Prostate gland (tissue), 2 donors: ENCODE data around the gene SLC35B4. TPM values are rescaled to one million over a fixed set of nuclear protein-coding genes. Genes with fewer than 3 reads are reported as not detected.

ENCODE experiments used
- DNase-seq: peaks from one replicate; pipeline ENCODE4 v3.0.0-alpha.2; 2019; ENCODE audit warnings: low spot score
- H3K27ac ChIP-seq, 2 donors: fragments of 200-600 bp; sonication (generic); 2 replicates each; pipeline ENCODE4 v1.5.1; 2017 to 2019
- H3K27me3 ChIP-seq: fragments of 200-600 bp; sonication (generic); replicated peaks from 2 replicates; pipeline ENCODE4 v1.5.1; 2019; ENCODE audit not compliant: insufficient read depth
- H3K36me3 ChIP-seq, 2 donors: fragments of 200-600 bp; sonication (generic); 1 replicate in 1 of 2; 2 replicates in 1 of 2; pipeline versions ENCODE4 v1.5.1 to v1.8.1; 2017 to 2019
- H3K4me1 ChIP-seq: fragments of 200-600 bp; sonication (generic); replicated peaks from 2 replicates; pipeline ENCODE4 v1.5.1; 2019
- H3K4me3 ChIP-seq, 2 donors: fragments of 200-600 bp; sonication (generic); 2 replicates each; pipeline ENCODE4 v1.5.1; 2017 to 2019
- H3K9me3 ChIP-seq: fragments of 200-600 bp; sonication (generic); 2 replicates; pipeline ENCODE4 v1.5.1; 2017
- POLR2A ChIP-seq: fragments of 450-650 bp; IDR thresholded peaks from one replicate; pipeline ENCODE4 v1.6.1; 2016; ENCODE audit warnings: antibody characterized with exemption, mild to moderate bottlenecking
- POLR2AphosphoS5 ChIP-seq: sonication (generic); formaldehyde crosslinking; IDR thresholded peaks from one replicate; pipeline ENCODE4 v1.6.1; 2017; ENCODE audit warnings: antibody characterized with exemption
- WGBS: methylation state at CpG from one replicate; pipeline ENCODE4 v1.1.5; 2018; 5-methylcytosine and 5-hydroxymethylcytosine counted together
- intact Hi-C: fragments of 100-400 bp; cut with DNase I; formaldehyde crosslinking; loops from one replicate; pipeline ENCODE4 v1.14.2; 2022
- total RNA-seq, 2 donors: library from RNA; depleted of rRNA; stranded (reverse); fragments of >200 nt; gene quantifications; one replicate each; pipeline ENCODE4 v1.1.0, GENCODE V29; 2016
- TF ChIP-seq, protein P1 (sequence below), 4 experiments: fragments of 200-600 bp in 2 of 4; fragments of 450-650 bp in 2 of 4; sonication (generic) in 2 of 4; IDR thresholded peaks; 1 replicate in 3 of 4; 2 replicates in 1 of 4; pipeline ENCODE4 v1.5.1; 2016 to 2019; ENCODE audit warnings: antibody characterized with exemption in 4 of 4, mild to moderate bottlenecking in 2 of 4, moderate library complexity in 2 of 4

SLC35B4 gene
- total RNA-seq, 2 donors from 2014 or later, result 6.4 to 20.6 TPM

DNA sequence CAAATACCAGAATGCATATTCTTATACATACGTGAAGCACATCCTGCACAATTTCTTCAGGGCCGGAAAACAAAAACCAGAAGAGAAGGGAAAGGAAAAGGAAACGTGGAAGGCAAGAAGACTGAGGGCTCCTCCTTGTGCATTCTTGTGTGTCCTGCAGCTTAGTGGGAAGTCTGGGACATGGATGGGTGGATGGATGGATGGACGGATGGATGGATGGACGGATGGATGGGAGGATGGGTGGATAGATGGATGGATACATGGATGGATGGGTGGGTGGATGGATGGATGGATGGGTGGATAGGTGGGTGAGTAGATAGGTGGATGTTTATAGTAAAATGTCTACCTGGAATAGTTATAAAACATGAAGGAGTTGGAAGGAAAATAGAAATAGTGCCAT, 30.8 kb upstream of the SLC35B4 start:
- no peaks in the 10 kb centered on the region for H3K4me1 ChIP-seq
- TF ChIP-seq, protein P1, sequence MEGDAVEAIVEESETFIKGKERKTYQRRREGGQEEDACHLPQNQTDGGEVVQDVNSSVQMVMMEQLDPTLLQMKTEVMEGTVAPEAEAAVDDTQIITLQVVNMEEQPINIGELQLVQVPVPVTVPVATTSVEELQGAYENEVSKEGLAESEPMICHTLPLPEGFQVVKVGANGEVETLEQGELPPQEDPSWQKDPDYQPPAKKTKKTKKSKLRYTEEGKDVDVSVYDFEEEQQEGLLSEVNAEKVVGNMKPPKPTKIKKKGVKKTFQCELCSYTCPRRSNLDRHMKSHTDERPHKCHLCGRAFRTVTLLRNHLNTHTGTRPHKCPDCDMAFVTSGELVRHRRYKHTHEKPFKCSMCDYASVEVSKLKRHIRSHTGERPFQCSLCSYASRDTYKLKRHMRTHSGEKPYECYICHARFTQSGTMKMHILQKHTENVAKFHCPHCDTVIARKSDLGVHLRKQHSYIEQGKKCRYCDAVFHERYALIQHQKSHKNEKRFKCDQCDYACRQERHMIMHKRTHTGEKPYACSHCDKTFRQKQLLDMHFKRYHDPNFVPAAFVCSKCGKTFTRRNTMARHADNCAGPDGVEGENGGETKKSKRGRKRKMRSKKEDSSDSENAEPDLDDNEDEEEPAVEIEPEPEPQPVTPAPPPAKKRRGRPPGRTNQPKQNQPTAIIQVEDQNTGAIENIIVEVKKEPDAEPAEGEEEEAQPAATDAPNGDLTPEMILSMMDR (IDR thresholded peaks at IDR 0.05), result no peak
- TF ChIP-seq POLR2A (no peak), POLR2AphosphoS5 (no peak)
- no peak for DNase-seq
- H3K36me3 ChIP-seq, result no peaks in the 10 kb centered on the region
- no peak overlapping the region for H3K27ac ChIP-seq
- no peaks in the 10 kb centered on the region for H3K9me3 ChIP-seq
- no peaks in the 10 kb centered on the region for H3K27me3 ChIP-seq
- H3K4me3 ChIP-seq, result no peak overlapping the region
- intact Hi-C loops, result no loop called here
- WGBS, result 86% methylated on average over 5 of the region's 5 CpGs

DNA sequence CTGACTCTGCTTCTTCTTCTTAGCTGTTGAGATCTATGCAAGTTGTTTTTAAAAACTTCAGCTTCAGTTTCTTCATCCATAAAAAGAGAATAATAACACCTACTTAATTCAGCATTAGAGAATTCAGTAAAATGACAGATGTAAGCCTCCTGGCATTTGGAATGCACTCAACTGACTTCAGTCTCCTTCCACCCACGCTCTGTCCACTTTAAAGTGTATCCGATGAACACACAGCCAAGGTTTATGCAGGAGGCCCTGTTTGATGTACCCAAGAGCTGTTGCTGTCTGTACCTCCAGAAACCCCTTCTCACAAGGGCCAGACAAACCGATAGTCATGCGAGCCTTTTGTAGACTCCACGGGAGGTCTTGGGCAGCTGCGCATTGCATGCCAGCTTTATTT, 27.1 kb upstream of the SLC35B4 start:
- intact Hi-C loops, result no loop called here
- Histone ChIP-seq H3K36me3 (no peaks in the 10 kb centered on the region), H3K27me3 (no peaks in the 10 kb centered on the region), H3K4me1 (no peaks in the 10 kb centered on the region), H3K4me3 (no peak overlapping the region), H3K27ac (no peak overlapping the region), H3K9me3 (no peaks in the 10 kb centered on the region)
- no peak for DNase-seq
- WGBS, result 82% methylated on average over 6 of the region's 6 CpGs
- no peak for TF ChIP-seq POLR2A
- no peak for TF ChIP-seq POLR2AphosphoS5
- TF ChIP-seq, protein P1 (IDR thresholded peaks at IDR 0.05), result no peak

DNA sequence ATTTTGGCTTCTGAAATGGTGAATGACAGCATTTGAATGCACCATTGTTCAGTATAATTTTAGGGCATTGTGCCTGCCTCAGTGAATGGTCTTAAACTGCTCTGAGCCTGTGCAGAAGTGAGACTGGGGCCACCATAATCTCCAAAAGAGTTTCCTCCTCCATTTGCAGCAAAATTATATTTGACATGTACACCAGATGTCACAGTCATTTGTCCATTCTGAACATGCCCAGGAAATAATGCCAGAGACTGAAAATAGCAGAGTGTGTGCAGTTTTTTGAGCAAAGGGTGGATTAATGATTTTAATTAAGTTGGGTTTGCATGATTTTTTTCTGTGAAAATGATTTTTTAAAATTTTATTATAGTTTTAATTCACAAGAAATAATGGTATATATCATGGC, 26.4 kb upstream of the SLC35B4 start:
- Histone ChIP-seq H3K27me3 (no peaks in the 10 kb centered on the region), H3K4me1 (no peaks in the 10 kb centered on the region), H3K9me3 (no peaks in the 10 kb centered on the region), H3K27ac (no peak overlapping the region), H3K4me3 (no peak overlapping the region), H3K36me3 (no peaks in the 10 kb centered on the region)
- TF ChIP-seq, protein P1 (IDR thresholded peaks at IDR 0.05), result no peak
- TF ChIP-seq POLR2AphosphoS5 (no peak), POLR2A (no peak)
- intact Hi-C loops, result no loop called here
- DNase-seq, result no peak

DNA sequence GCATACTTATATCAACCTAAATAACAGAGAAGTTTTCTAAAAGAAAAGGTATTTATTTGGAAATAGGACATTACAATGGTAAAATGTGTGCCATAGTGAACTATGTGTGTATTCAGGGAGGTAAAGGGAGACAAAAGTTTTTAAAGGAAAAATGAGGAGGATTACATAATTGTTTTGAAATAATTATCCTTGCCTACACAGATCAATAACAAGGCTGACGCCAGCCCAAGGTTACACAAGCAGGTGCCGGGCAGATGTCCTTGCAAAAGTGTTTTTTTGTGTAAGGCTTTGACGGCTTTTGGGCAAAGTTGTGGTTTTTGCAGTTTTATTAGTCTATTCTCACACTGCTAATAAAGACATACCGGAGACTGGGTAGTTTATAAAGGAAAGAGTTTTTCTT, 22.7 kb upstream of the SLC35B4 start:
- no peaks in the 10 kb centered on the region for H3K4me1 ChIP-seq
- DNase-seq, result no peak
- WGBS, result 44% methylated on average over 4 of the region's 4 CpGs
- H3K9me3 ChIP-seq, result no peaks in the 10 kb centered on the region
- no peak for TF ChIP-seq POLR2A
- no peaks in the 10 kb centered on the region for H3K27me3 ChIP-seq
- H3K36me3 ChIP-seq, result no peaks in the 10 kb centered on the region
- intact Hi-C loops, result no loop called here
- H3K27ac ChIP-seq, result no peak overlapping the region
- H3K4me3 ChIP-seq, result no peak overlapping the region

DNA sequence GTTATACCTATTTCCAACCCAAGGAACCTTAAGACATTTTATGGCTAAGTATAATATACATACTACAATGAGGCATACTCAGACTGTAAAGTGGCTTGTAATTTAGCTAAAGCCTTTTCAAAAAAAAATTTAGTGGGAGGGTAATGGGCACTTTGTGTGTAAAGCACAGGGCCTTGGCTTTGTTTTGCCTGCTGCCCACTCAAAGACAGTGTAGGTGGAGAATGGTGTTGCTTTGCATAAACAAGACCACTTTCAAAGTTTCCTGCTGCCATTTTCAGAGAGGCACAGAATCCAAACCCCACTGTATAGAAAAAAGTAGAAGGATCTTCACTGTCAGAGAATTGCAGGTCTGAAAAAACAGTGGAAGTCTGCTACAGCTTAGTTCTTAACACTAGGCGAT, 21.2 kb upstream of the SLC35B4 start:
- no peak overlapping the region for H3K27ac ChIP-seq
- 100% methylated on average over 1 of the region's 1 CpG for WGBS
- TF ChIP-seq POLR2A (no peak), POLR2AphosphoS5 (no peak)
- TF ChIP-seq, protein P1 (IDR thresholded peaks at IDR 0.05), result no peak
- H3K36me3 ChIP-seq, result no peaks in the 10 kb centered on the region
- H3K27me3 ChIP-seq, result no peaks in the 10 kb centered on the region
- no peaks in the 10 kb centered on the region for H3K9me3 ChIP-seq
- intact Hi-C loops, result no loop called here
- H3K4me1 ChIP-seq, result no peaks in the 10 kb centered on the region
- no peak for DNase-seq
- no peak overlapping the region for H3K4me3 ChIP-seq
